Measurements from ENCODE around the gene SRD5A2.

The SRD5A2 gene

GRCh38 chr2:31580321-31581117 is at the start of gene SRD5A2:
TSS of gene SRD5A2 (minus strand) at chr2:31580938. CDS start at chr2:31580900, 38 bp downstream.
- DNase-seq = no peak

- DNase-seq = no peak
Measured at GRCh38 chr2:31606509-31606908, 25.8 kb upstream of the SRD5A2 start.

- DNase-seq = no peak
Measured at GRCh38 chr2:31598694-31599093, 18.0 kb upstream of the SRD5A2 start.

GRCh38 chr2:31586230-31586629 is 5.5 kb upstream of the SRD5A2 start:
- DNase-seq = no peak

- no peak for DNase-seq
Measured at GRCh38 chr2:31581124-31581795, 522 bp upstream of the SRD5A2 start.

GRCh38 chr2:31579996-31580320 is 780 bp downstream of the SRD5A2 start:
- DNase-seq = no peak

- DNase-seq = no peak
Measured at GRCh38 chr2:31578316-31578715, 2.4 kb downstream of the SRD5A2 start.

- DNase-seq = no peak
Measured at GRCh38 chr2:31577143-31577542, 3.6 kb downstream of the SRD5A2 start.

- no peak for DNase-seq
Measured at GRCh38 chr2:31568585-31569201, 12.0 kb downstream of the SRD5A2 start.

- DNase-seq = no peak
Measured at GRCh38 chr2:31567679-31568078, 13.1 kb downstream of the SRD5A2 start.

GRCh38 chr2:31563273-31563839 is 17.4 kb downstream of the SRD5A2 start:
- no peak for DNase-seq

- no peak for DNase-seq
Measured at GRCh38 chr2:31561823-31562222, 18.9 kb downstream of the SRD5A2 start.

- DNase-seq = no peak
Measured at GRCh38 chr2:31558401-31559295, 22.1 kb downstream of the SRD5A2 start.

GRCh38 chr2:31556940-31557339 is 23.8 kb downstream of the SRD5A2 start:
- DNase-seq = no peak

- no peak for DNase-seq
Measured at GRCh38 chr2:31555967-31556706, 24.6 kb downstream of the SRD5A2 start.

GRCh38 chr2:31553362-31553761 is 27.4 kb downstream of the SRD5A2 start:
- no peak for DNase-seq

GRCh38 chr2:31547485-31547884 is 33.3 kb downstream of the SRD5A2 start:
- no peak for DNase-seq

- DNase-seq = no peak
Measured at GRCh38 chr2:31541853-31542252, 38.9 kb downstream of the SRD5A2 start.

- no peak for DNase-seq
Measured at GRCh38 chr2:31539505-31539904, 41.2 kb downstream of the SRD5A2 start.

- DNase-seq = no peak
Measured at GRCh38 chr2:31535768-31536167, 45.0 kb downstream of the SRD5A2 start.

- DNase-seq = no peak
Measured at GRCh38 chr2:31534636-31535035, 46.1 kb downstream of the SRD5A2 start.

GRCh38 chr2:31533036-31533435 is 47.7 kb downstream of the SRD5A2 start:
- DNase-seq = no peak
